Liver (tissue), 9 donors: ENCODE measurements around the gene FGF16. TPM values are rescaled to one million over a fixed set of nuclear protein-coding genes. Genes with fewer than 3 reads are reported as not detected.

Source experiments
- DNase-seq: peaks from one replicate; pipeline ENCODE4 v3.0.0-alpha.2; 2017; ENCODE audit warnings: low spot score
- H3K27ac ChIP-seq, 2 donors: one replicate each; pipeline ENCODE4 v1.7.0; 2013; ENCODE audit warnings: inconsistent platforms in 2 of 2, low read length in 2 of 2, control low read depth in 1 of 2, low read depth in 1 of 2, mild to moderate bottlenecking in 1 of 2
- H3K27me3 ChIP-seq, 4 donors: one replicate each; pipeline versions ENCODE4 v1.6.1 to v1.7.0; 2013; ENCODE audit warnings: low read length in 3 of 4, inconsistent platforms in 1 of 4, mild to moderate bottlenecking in 1 of 4, moderate library complexity in 1 of 4; ENCODE audit not compliant: control insufficient read depth in 4 of 4, insufficient read depth in 4 of 4
- H3K36me3 ChIP-seq, 4 donors: one replicate each; pipeline versions ENCODE4 v1.6.1 to v1.7.0; 2013; ENCODE audit warnings: low read length in 3 of 4, mild to moderate bottlenecking in 3 of 4, low read depth in 1 of 4, moderate library complexity in 1 of 4; ENCODE audit not compliant: control insufficient read depth in 4 of 4, insufficient read depth in 3 of 4
- H3K4me1 ChIP-seq, 4 donors: one replicate each; pipeline versions ENCODE4 v1.6.1 to v1.7.0; 2013; ENCODE audit warnings: low read length in 3 of 4, mild to moderate bottlenecking in 3 of 4, moderate library complexity in 1 of 4; ENCODE audit not compliant: control insufficient read depth in 4 of 4, insufficient read depth in 4 of 4
- H3K4me3 ChIP-seq, 3 donors: one replicate each; pipeline versions ENCODE4 v1.6.1 to v1.7.0; 2013; ENCODE audit warnings: low read length in 3 of 3, control low read depth in 1 of 3, low read depth in 1 of 3, mild to moderate bottlenecking in 1 of 3
- H3K9ac ChIP-seq, 2 donors: one replicate each; pipeline ENCODE4 v1.7.0; 2013; ENCODE audit warnings: low read length in 2 of 2, mild to moderate bottlenecking in 2 of 2, moderate library complexity in 2 of 2, control low read depth in 1 of 2, low read depth in 1 of 2
- H3K9me3 ChIP-seq, 4 donors: one replicate each; pipeline versions ENCODE4 v1.6.1 to v1.7.0; 2013; ENCODE audit warnings: low read length in 3 of 4; ENCODE audit not compliant: control insufficient read depth in 4 of 4
- ATF3 ChIP-seq: IDR thresholded peaks from 2 replicates; pipeline ENCODE4 v1.6.1; 2016; ENCODE audit warnings: antibody characterized with exemption
- CTCF ChIP-seq: fragments of 150-350 bp; IDR thresholded peaks from 2 replicates; pipeline ENCODE4 v1.5.1; 2017; ENCODE audit warnings: improper control_type of control experiment, low read depth, low read length; ENCODE audit not compliant: missing input control
- EGR1 ChIP-seq, 2 donors: IDR thresholded peaks; 2 replicates each; pipeline ENCODE4 v1.6.1; 2016 to 2018; ENCODE audit warnings: antibody characterized with exemption in 2 of 2, low read depth in 2 of 2
- FOXA1 ChIP-seq: IDR thresholded peaks from 2 replicates; pipeline ENCODE4 v1.6.1; 2016; ENCODE audit warnings: antibody characterized with exemption
- FOXA2 ChIP-seq: IDR thresholded peaks from 2 replicates; pipeline ENCODE4 v1.6.1; 2016; ENCODE audit warnings: antibody characterized with exemption
- GABPA ChIP-seq, 2 donors: IDR thresholded peaks in 1 of 2; conservative IDR thresholded peaks in 1 of 2; 2 replicates each; pipeline ENCODE4 v1.6.1; 2016; ENCODE audit warnings: antibody characterized with exemption in 2 of 2, mild to moderate bottlenecking in 1 of 2, moderate library complexity in 1 of 2
- HNF4A ChIP-seq, 2 donors: conservative IDR thresholded peaks; 2 replicates each; pipeline ENCODE4 v1.6.1; 2016; ENCODE audit warnings: antibody characterized with exemption in 2 of 2, mild to moderate bottlenecking in 2 of 2
- HNF4G ChIP-seq: IDR thresholded peaks from 2 replicates; pipeline ENCODE4 v1.6.1; 2016; ENCODE audit warnings: antibody characterized with exemption
- JUND ChIP-seq, 2 donors: IDR thresholded peaks; 2 replicates each; pipeline ENCODE4 v1.6.1; 2016; ENCODE audit warnings: antibody characterized with exemption in 2 of 2
- MAX ChIP-seq: IDR thresholded peaks from 2 replicates; pipeline ENCODE4 v1.6.1; 2016; ENCODE audit warnings: antibody characterized with exemption
- NR2F2 ChIP-seq: IDR thresholded peaks from 2 replicates; pipeline ENCODE4 v1.6.1; 2016; ENCODE audit warnings: antibody characterized with exemption
- RAD21 ChIP-seq, 2 donors: IDR thresholded peaks; 2 replicates each; pipeline ENCODE4 v1.6.1; 2016; ENCODE audit warnings: antibody characterized with exemption in 2 of 2, mild to moderate bottlenecking in 2 of 2
- REST ChIP-seq: IDR thresholded peaks from 2 replicates; pipeline ENCODE4 v1.6.1; 2016; ENCODE audit warnings: antibody characterized with exemption, mild to moderate bottlenecking
- RXRA ChIP-seq, 2 donors: IDR thresholded peaks; 2 replicates each; pipeline ENCODE4 v1.6.1; 2017 to 2018; ENCODE audit warnings: antibody characterized with exemption in 2 of 2, mild to moderate bottlenecking in 1 of 2
- SP1 ChIP-seq: IDR thresholded peaks from 2 replicates; pipeline ENCODE4 v1.6.1; 2018; ENCODE audit warnings: antibody characterized with exemption, mild to moderate bottlenecking
- TAF1 ChIP-seq: conservative IDR thresholded peaks from 2 replicates; pipeline ENCODE4 v1.6.1; 2016; ENCODE audit warnings: antibody characterized with exemption, mild to moderate bottlenecking
- YY1 ChIP-seq: IDR thresholded peaks from 2 replicates; pipeline ENCODE4 v1.6.1; 2016; ENCODE audit warnings: antibody characterized with exemption, mild to moderate bottlenecking
- ZBTB33 ChIP-seq: IDR thresholded peaks from 2 replicates; pipeline ENCODE4 v1.6.1; 2016; ENCODE audit warnings: antibody characterized with exemption
- WGBS: extraction: QIAGEN DNeasy Blood & Tissue Kit; methylation state at CpG from one replicate; pipeline ENCODE4 v1.1.7; 2013; 5-methylcytosine and 5-hydroxymethylcytosine counted together
- polyA plus RNA-seq, 2 donors: library from polyadenylated mRNA; stranded (reverse) in 1 of 2; unstranded in 1 of 2; fragments of 200-250 nt in 1 of 2; fragments of >200 nt in 1 of 2; fragmentation: Nextera tagmentation in 1 of 2; extraction: Ambion mirVana in 1 of 2; gene quantifications; one replicate each; pipeline versions ENCODE4 v1.2.1 to v1.2.3, GENCODE V29; 2013 to 2015
- total RNA-seq, 2 donors: library from RNA; depleted of rRNA; stranded (reverse); fragments of >200 nt; gene quantifications; one replicate each; pipeline ENCODE4 v1.2.3, GENCODE V29; 2014
- donor health status: healthy.
- donor health status: healthy.
- donor health status: healthy.
- donor health status: healthy.
- donor health status: healthy.

FGF16 gene
- total and polyA plus RNA-seq, 4 donors = not detected

- no peak overlapping the region for H3K4me3 ChIP-seq
- no peaks in the 10 kb centered on the region for H3K36me3 ChIP-seq
- TF ChIP-seq ZBTB33 (no peak), FOXA2 (no peak), FOXA1 (no peak), RAD21 (IDR thresholded peaks at IDR 0.05) (no peak), TAF1 (no peak), HNF4G (no peak), JUND (IDR thresholded peaks at IDR 0.05) (no peak), EGR1 (IDR thresholded peaks at IDR 0.05; ENCODE audit: low read depth in 2 of 2) (no peak), HNF4A (conservative IDR thresholded peaks at IDR 0.05) (no peak), YY1 (no peak), RXRA (IDR thresholded peaks at IDR 0.05) (no peak), CTCF (no peak)
- no peak overlapping the region for H3K27ac ChIP-seq
- WGBS = 91% methylated on average over 1 of the region's 1 CpG
- H3K4me1 ChIP-seq = no peaks in the 10 kb centered on the region
- H3K9me3 ChIP-seq = no peaks in the 10 kb centered on the region
- DNase-seq = no peak
- no peaks in the 10 kb centered on the region for H3K27me3 ChIP-seq
- no peak overlapping the region for H3K9ac ChIP-seq
Observed at GRCh38 chrX:77433001-77433400, 14.2 kb upstream of the FGF16 start.

- no peaks in the 10 kb centered on the region for H3K27me3 ChIP-seq
- H3K9me3 ChIP-seq = no peaks in the 10 kb centered on the region
- 88% methylated on average over 3 of the region's 3 CpGs for WGBS
- no peaks in the 10 kb centered on the region for H3K36me3 ChIP-seq
- H3K4me3 ChIP-seq = no peak overlapping the region
- no peak for DNase-seq
- H3K4me1 ChIP-seq = no peaks in the 10 kb centered on the region
- H3K9ac ChIP-seq = no peak overlapping the region
- TF ChIP-seq ATF3 (no peak), HNF4A (conservative IDR thresholded peaks at IDR 0.05) (no peak), EGR1 (IDR thresholded peaks at IDR 0.05; ENCODE audit: low read depth in 2 of 2) (no peak), HNF4G (no peak), FOXA2 (no peak), YY1 (no peak), FOXA1 (no peak), NR2F2 (no peak), REST (no peak), ZBTB33 (no peak), RAD21 (IDR thresholded peaks at IDR 0.05) (no peak), MAX (no peak), CTCF (no peak), SP1 (no peak), RXRA (IDR thresholded peaks at IDR 0.05) (no peak), GABPA (IDR thresholded peaks at IDR 0.05 in 1 of 2, conservative IDR thresholded peaks at IDR 0.05 in 1 of 2) (no peak), TAF1 (no peak)
- H3K27ac ChIP-seq = no peak overlapping the region
Observed at GRCh38 chrX:77434962-77435361, 12.2 kb upstream of the FGF16 start.
